Right lobe of liver (tissue), 6 donors: ENCODE results near the gene PDIA5. TPM values are rescaled to one million over a fixed set of nuclear protein-coding genes. Genes with fewer than 3 reads are reported as not detected.

ENCODE experiments used
- ATAC-seq, 4 donors: fragments of 200-7000 bp; cut with Tn5 transposase; one replicate each; pipeline ENCODE4 v1.9.1; 2020; ENCODE audit warnings: mild to moderate bottlenecking in 4 of 4, moderate library complexity in 4 of 4
- DNase-seq, 3 donors: peaks; one replicate each; pipeline ENCODE4 v3.0.0-alpha.2; 2020
- H3K27ac ChIP-seq, 3 donors: fragments of 200-600 bp; one replicate each; pipeline ENCODE4 v1.8.0; 2022
- H3K27me3 ChIP-seq, 2 donors: fragments of 200-600 bp; one replicate each; pipeline ENCODE4 v1.8.0; 2022
- H3K36me3 ChIP-seq, 4 donors: fragments of 200-600 bp; sonication (generic) in 1 of 4; one replicate each; pipeline versions ENCODE4 v1.5.1 to v1.8.0; 2017 to 2022; ENCODE audit warnings: control low read depth in 1 of 4
- H3K4me1 ChIP-seq, 4 donors: fragments of 200-600 bp; sonication (generic) in 1 of 4; one replicate each; pipeline versions ENCODE4 v1.5.1 to v1.8.0; 2017 to 2022; ENCODE audit warnings: control low read depth in 1 of 4
- H3K4me3 ChIP-seq, 3 donors: fragments of 200-600 bp; one replicate each; pipeline ENCODE4 v1.8.0; 2022
- H3K9me3 ChIP-seq, 4 donors: fragments of 200-600 bp; sonication (generic) in 1 of 4; one replicate each; pipeline versions ENCODE4 v1.5.1 to v1.8.0; 2017 to 2022; ENCODE audit warnings: control low read depth in 1 of 4
- POLR2A ChIP-seq: fragments of 450-650 bp; IDR thresholded peaks from one replicate; pipeline ENCODE4 v1.6.1; 2017; ENCODE audit warnings: antibody characterized with exemption, mild to moderate bottlenecking
- WGBS: methylation state at CpG from one replicate; pipeline ENCODE4 v1.1.6; 2018; ENCODE audit warnings: low coverage, low lambda C conversion rate; ENCODE audit not compliant: insufficient coverage; ENCODE audit errors: missing lambda C conversion rate; 5-methylcytosine and 5-hydroxymethylcytosine counted together
- intact Hi-C, 2 donors: fragments of 100-400 bp; cut with DNase I; formaldehyde crosslinking; loops; one replicate each; pipeline versions ENCODE4 v1.11.2 to v1.14.1; 2022
- total RNA-seq, 6 experiments: library from RNA; depleted of rRNA in 2 of 6; stranded (reverse); fragments of >200 nt in 2 of 6; fragmentation: NEBNext Ultra II Directional in 3 of 6; extraction: Animal tissue kit (Norgen Biotek cat#: 25700) in 3 of 6; gene quantifications; one replicate each; pipeline versions ENCODE4 v1.1.0 to v1.2.4, GENCODE V29; 2016 to 2023
- TF ChIP-seq, protein P1 (sequence below), 4 donors: fragments of 200-600 bp in 3 of 4; fragments of 450-650 bp in 1 of 4; IDR thresholded peaks; one replicate each; pipeline versions ENCODE4 v1.5.1 to v1.8.0; 2016 to 2022; ENCODE audit warnings: antibody characterized with exemption in 4 of 4, mild to moderate bottlenecking in 2 of 4
- donor health status: DM: no; HTN: yes; CAD: no.
- donor health status: DM: no; HTN: no; CAD: no.
- donor health status: DM: no; HTN: no; CAD: no.
- donor health status: DM: no; HTN: yes; CAD: no.
- donor health status: DM: no; HTN: yes; CAD: no.

PDIA5 gene
- total RNA-seq, 6 experiments from 2014 or later: 26.2 to 109 (median 51.9) TPM

DNA sequence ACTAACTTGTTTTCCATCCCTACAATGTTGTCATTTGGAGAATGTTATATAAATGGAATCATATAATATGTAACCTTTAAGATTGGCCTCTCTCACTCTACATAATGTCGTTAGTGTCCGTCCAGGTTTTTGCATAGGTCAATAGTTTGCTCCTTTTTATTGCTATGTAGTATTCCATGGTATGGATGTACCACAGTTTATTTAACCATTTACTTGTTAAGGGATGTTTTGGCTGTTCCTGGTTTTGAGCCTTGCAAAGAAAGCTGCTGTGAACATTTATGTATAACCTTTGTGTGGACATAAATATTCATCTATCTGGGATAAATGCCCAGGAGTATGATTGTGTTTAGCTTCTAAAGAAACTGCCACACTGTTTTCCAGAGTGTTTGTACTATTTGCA is 100.9 kb downstream of the PDIA5 start:
- intact Hi-C loops: no loop called here
- peaks cover 0 to 14% (median 6%) of the 10 kb centered on the region in 4 donors for H3K4me1 ChIP-seq
- no peak for ATAC-seq
- no peaks in the 10 kb centered on the region for H3K27me3 ChIP-seq
- no peak overlapping the region for H3K27ac ChIP-seq
- TF ChIP-seq, protein P1, sequence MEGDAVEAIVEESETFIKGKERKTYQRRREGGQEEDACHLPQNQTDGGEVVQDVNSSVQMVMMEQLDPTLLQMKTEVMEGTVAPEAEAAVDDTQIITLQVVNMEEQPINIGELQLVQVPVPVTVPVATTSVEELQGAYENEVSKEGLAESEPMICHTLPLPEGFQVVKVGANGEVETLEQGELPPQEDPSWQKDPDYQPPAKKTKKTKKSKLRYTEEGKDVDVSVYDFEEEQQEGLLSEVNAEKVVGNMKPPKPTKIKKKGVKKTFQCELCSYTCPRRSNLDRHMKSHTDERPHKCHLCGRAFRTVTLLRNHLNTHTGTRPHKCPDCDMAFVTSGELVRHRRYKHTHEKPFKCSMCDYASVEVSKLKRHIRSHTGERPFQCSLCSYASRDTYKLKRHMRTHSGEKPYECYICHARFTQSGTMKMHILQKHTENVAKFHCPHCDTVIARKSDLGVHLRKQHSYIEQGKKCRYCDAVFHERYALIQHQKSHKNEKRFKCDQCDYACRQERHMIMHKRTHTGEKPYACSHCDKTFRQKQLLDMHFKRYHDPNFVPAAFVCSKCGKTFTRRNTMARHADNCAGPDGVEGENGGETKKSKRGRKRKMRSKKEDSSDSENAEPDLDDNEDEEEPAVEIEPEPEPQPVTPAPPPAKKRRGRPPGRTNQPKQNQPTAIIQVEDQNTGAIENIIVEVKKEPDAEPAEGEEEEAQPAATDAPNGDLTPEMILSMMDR (IDR thresholded peaks at IDR 0.05): no peak
- TF ChIP-seq POLR2A: no peak
- H3K4me3 ChIP-seq: no peak overlapping the region
- DNase-seq: no peak
- WGBS: 94% methylated on average over 2 of the region's 2 CpGs
- no peaks in the 10 kb centered on the region for H3K9me3 ChIP-seq
- H3K36me3 ChIP-seq: peaks cover 0 to 28% (median 5%) of the 10 kb centered on the region in 4 donors

GRCh38 chr3:123168122-123168521 is 101.3 kb downstream of the PDIA5 start:
- Histone ChIP-seq H3K9me3 (no peaks in the 10 kb centered on the region), H3K4me1 (peaks cover 0 to 14% (median 6%) of the 10 kb centered on the region in 4 donors), H3K4me3 (no peak overlapping the region), H3K27me3 (no peaks in the 10 kb centered on the region), H3K27ac (no peak overlapping the region), H3K36me3 (peaks cover 0 to 23% (median 3%) of the 10 kb centered on the region in 4 donors)
- TF ChIP-seq, protein P1 (IDR thresholded peaks at IDR 0.05): no peak
- no peak for TF ChIP-seq POLR2A
- ATAC-seq: no peak
- no peak for DNase-seq
- intact Hi-C loops: no loop called here

DNA sequence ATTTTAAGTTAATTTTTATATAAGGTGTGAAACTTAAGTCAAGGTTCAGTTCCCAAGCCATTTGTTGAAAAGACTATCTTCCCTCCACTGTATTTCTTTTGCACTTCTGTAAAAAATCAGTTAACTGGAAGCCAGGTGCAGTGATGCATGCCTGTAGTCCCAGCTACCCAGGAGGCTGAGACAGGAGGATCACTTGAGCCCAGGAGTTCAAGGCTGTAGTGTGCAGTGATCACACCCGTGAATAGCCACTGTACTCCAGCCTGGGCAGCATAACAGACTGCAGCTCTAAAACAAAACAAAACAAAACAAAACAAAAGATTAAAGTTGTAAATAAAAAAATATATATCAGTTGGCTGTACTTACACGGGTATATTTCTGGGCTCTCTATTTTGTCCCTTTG is 101.8 kb downstream of the PDIA5 start:
- peak in 1 of 4 donors; percentile 31 for ATAC-seq
- TF ChIP-seq, protein P1 (IDR thresholded peaks at IDR 0.05): no peak
- TF ChIP-seq POLR2A: no peak
- Histone ChIP-seq H3K4me1 (peaks cover 0 to 14% (median 6%) of the 10 kb centered on the region in 4 donors), H3K36me3 (peaks cover 0 to 20% (median under 1%) of the 10 kb centered on the region in 4 donors), H3K4me3 (no peak overlapping the region), H3K27me3 (no peaks in the 10 kb centered on the region), H3K27ac (no peak overlapping the region), H3K9me3 (no peaks in the 10 kb centered on the region)
- intact Hi-C loops: no loop called here
- DNase-seq: no peak
- 60% methylated on average over 2 of the region's 2 CpGs for WGBS

DNA sequence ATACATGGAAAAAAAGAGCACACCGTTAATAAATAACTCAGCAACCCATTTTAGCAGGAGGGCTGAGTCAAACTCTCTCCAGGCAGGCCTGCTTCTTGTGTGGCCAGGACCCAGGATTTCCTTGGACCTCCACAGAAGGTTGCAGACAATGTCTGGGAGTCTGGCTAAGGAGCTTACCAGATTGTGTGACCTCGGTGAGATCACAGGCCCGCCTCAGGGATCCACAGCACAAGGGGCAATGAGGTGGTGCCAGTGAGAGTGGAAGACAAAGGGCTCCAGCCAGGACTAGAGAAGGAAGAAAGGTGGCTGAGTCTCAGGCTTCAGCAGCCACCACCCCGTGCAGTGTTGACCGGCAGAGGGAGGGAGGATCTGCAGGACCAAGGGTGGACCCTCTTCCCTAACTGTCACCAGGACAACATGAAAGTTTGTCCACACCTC is 102.7 kb downstream of the PDIA5 start:
- H3K27me3 ChIP-seq: no peaks in the 10 kb centered on the region
- no peak for TF ChIP-seq POLR2A
- TF ChIP-seq, protein P1 (IDR thresholded peaks at IDR 0.05): no peak
- DNase-seq (no peak), ATAC-seq (peak; percentile 79 to 91 (median 86))
- WGBS: 54% methylated on average over 2 of the region's 5 CpGs
- no peaks in the 10 kb centered on the region for H3K9me3 ChIP-seq
- no peak overlapping the region for H3K4me3 ChIP-seq
- H3K36me3 ChIP-seq: peaks cover 0 to 11% (median 0%) of the 10 kb centered on the region in 4 donors
- intact Hi-C loops: no loop called here
- H3K27ac ChIP-seq: peak overlapping the region in 1 of 3 donors; percentile 53
- peaks cover 0 to 14% (median 6%) of the 10 kb centered on the region in 4 donors for H3K4me1 ChIP-seq

DNA sequence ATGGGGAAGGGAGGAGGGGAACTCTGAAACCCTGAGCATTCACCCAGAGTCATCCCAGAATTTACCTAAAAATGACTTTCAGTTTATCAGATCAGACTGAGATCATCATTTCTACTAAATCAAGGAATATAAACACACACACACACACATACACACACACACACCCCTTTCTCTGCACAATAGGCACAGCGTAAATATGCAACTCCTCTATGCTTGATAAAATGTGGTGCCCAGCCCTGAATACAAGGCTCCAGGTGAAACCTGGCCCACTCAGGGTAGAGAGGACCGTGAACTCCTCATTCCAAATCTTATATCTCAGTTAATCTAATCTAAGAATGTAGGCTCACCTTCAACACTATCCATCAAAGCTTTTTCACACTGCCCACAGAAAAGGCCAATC is 103.1 kb downstream of the PDIA5 start:
- WGBS: 94% methylated on average over 2 of the region's 2 CpGs
- Histone ChIP-seq H3K36me3 (peaks cover 0 to 7% (median 0%) of the 10 kb centered on the region in 4 donors), H3K27ac (peak overlapping the region in 1 of 3 donors; percentile 53), H3K4me3 (no peak overlapping the region), H3K4me1 (peaks cover 0 to 14% (median 6%) of the 10 kb centered on the region in 4 donors), H3K9me3 (no peaks in the 10 kb centered on the region), H3K27me3 (no peaks in the 10 kb centered on the region)
- ATAC-seq (peak in 2 of 4 donors; percentile 43 to 76), DNase-seq (no peak)
- intact Hi-C loops: no loop called here
- TF ChIP-seq, protein P1 (IDR thresholded peaks at IDR 0.05): no peak
- TF ChIP-seq POLR2A: no peak
